ENCODE measurements around the gene DESI2.
"Not testable (repeated sequence)": the region's sequence is repeated elsewhere in the genome, so short reads cannot be mapped to it uniquely, and the experiment has no call there.

Gene DESI2

DNA sequence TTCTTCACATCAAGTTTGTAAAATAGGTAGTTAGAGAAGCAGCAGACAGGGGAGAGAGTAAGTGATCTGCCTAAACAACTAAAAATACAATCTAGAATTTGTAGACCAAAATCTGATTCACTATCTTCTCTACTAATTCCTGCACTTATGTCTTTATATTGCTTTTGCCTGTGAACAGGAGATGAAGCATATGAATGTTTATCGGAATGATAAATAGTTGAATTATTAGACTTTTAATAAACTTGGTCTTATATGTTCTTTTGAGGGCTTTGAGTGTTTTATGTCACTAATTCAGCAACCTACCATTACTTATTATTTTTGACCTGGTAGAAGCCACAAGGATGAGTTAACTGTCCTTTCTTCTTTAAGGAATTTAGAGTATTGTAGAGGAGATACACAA is 2.3 kb downstream of the DESI2 start:
- H3K27ac ChIP-seq: no peak overlapping the region

GRCh38 chr1:244657421-244657820 is 4.5 kb downstream of the DESI2 start:
- no peak overlapping the region for H3K27ac ChIP-seq
- TF ChIP-seq, protein P1, sequence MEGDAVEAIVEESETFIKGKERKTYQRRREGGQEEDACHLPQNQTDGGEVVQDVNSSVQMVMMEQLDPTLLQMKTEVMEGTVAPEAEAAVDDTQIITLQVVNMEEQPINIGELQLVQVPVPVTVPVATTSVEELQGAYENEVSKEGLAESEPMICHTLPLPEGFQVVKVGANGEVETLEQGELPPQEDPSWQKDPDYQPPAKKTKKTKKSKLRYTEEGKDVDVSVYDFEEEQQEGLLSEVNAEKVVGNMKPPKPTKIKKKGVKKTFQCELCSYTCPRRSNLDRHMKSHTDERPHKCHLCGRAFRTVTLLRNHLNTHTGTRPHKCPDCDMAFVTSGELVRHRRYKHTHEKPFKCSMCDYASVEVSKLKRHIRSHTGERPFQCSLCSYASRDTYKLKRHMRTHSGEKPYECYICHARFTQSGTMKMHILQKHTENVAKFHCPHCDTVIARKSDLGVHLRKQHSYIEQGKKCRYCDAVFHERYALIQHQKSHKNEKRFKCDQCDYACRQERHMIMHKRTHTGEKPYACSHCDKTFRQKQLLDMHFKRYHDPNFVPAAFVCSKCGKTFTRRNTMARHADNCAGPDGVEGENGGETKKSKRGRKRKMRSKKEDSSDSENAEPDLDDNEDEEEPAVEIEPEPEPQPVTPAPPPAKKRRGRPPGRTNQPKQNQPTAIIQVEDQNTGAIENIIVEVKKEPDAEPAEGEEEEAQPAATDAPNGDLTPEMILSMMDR (conservative IDR thresholded peaks at IDR 0.05): no peak

More for the DNA sequence above, 2.3 kb downstream of the DESI2 start:
- TF ChIP-seq, protein P1 (conservative IDR thresholded peaks at IDR 0.05): no peak

DNA sequence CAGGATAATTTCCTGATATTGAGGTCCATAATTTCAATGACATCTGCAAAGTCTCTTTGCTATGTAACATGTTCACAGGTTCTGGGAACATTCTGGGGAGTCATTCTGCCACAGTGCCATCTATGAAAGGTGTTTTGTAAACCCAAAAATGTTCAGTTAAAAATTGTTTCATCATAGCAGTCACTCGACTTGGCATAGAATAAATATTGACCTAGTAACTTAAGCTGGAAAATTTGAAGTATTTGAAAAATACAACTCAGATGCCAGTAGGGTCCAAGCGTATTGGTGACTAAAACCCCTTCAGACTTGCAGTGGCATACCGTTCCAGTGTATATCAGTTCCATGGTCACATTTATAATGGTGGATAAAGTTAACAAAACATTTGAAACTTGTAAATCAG is 6.8 kb downstream of the DESI2 start:
- no peak overlapping the region for H3K27ac ChIP-seq
- TF ChIP-seq, protein P1 (conservative IDR thresholded peaks at IDR 0.05): no peak

GRCh38 chr1:244660595-244660994 is 7.7 kb downstream of the DESI2 start:
- H3K27ac ChIP-seq: no peak overlapping the region
- TF ChIP-seq, protein P1 (conservative IDR thresholded peaks at IDR 0.05): no peak

DNA sequence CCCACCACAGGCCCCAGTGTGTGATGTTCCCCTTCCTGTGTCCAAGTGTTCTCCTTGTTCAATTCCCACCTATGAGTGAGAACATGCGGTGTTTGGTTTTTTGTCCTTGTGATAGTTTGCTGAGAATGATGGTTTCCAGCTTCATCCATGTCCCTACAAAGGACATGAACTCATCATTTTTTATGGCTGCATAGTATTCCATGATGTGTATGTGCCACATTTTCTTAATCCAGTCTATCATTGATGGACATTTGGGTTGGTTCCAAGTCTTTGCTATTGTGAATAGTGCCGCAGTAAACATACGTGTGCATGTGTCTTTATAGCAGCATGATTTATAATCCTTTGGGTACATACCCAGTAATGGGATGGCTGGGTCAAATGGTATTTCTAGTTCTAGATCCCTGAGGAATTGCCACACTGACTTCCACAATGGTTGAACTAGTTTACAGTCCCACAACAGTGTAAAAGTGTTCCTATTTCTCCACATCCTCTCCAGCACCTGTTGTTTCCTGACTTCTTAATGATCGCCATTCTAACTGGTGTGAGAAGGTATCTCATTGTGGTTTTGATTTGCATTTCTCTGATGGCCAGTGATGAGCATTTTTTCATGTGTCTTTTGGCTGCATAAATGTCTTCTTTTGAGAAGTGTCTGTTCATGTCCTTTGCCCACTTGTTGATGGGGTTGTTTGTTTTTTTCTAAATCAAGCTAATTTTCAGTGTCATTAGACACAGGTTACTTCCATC is 8.8 kb downstream of the DESI2 start:
- H3K27ac ChIP-seq: peak overlapping the region; percentile 63; the same call in 1 of the 2 replicates

GRCh38 chr1:244662599-244662998 is 9.7 kb downstream of the DESI2 start:
- peak overlapping the region; percentile 63 for H3K27ac ChIP-seq
- TF ChIP-seq, protein P1 (conservative IDR thresholded peaks at IDR 0.05): no peak

- TF ChIP-seq, protein P1 (conservative IDR thresholded peaks at IDR 0.05): no peak
- H3K27ac ChIP-seq: no peak overlapping the region
Measured at GRCh38 chr1:244664353-244664752, 11.4 kb downstream of the DESI2 start.

- TF ChIP-seq, protein P1 (conservative IDR thresholded peaks at IDR 0.05): no peak
- no peak overlapping the region for H3K27ac ChIP-seq
Measured at GRCh38 chr1:244665771-244666217, 12.9 kb downstream of the DESI2 start.

DNA sequence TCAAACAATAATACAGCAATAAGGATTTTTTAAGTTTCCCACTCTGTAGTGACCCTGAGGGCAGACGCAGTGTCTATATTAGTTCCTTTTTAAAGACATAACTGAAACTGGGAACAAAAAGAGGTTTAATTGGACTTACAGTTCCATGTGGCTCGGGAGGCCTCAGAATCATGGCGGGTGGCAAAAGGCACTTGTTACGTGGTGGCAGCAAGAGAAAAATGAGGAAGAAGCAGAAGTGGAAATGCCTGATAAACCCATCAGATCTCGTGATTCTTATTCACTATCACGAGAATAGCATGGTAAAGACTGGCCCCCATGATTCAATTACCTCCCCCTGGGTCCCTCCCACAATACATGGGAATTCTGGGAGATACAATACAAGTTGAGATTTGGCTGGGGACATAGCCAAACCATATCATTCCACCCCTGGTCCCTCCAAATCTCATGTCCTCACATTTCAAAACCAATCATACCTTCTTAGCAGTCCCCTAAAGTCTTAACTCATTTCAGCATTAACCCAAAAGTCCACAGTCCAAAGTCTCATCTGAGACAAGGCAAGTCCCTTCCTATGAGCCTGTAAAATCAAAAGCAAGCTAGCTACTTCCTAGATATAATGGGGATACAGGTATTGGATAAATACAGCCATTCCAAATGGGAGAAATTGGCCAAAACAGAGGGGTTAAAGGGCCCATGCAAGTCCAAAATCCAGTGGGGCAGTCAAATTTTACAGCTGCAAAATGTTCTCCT is 13.9 kb downstream of the DESI2 start:
- H3K27ac ChIP-seq: not testable (repeated sequence)
